ENCODE measurements around the gene NRROS.

- TF ChIP-seq CTCF (IDR thresholded peaks at IDR 0.05) (no peak), POLR2A (IDR thresholded peaks at IDR 0.05) (no peak)
Observed at GRCh38 chr3:196611761-196612483, 27.6 kb upstream of the NRROS start.
